NCI-H2029 (cell line): ENCODE measurements around the gene MAGEF1.

ENCODE experiments used
- DNase-seq: peaks from one replicate; lab custom pipeline; 2025; lab: John Stamatoyannopoulos, UW

Gene MAGEF1

GRCh38 chr3:184669578-184669977, 42.3 kb downstream of the MAGEF1 start:
- no peak for DNase-seq

- DNase-seq = peak; percentile 58
These were observed 45.4 kb downstream of the MAGEF1 start for GRCh38 chr3:184666442-184666841.

GRCh38 chr3:184665101-184665500, 46.8 kb downstream of the MAGEF1 start:
- DNase-seq = no peak

GRCh38 chr3:184663756-184664155, 48.1 kb downstream of the MAGEF1 start:
- DNase-seq = no peak

GRCh38 chr3:184663356-184663755, 48.5 kb downstream of the MAGEF1 start:
- DNase-seq = no peak

- DNase-seq = no peak
These were observed 49.7 kb downstream of the MAGEF1 start for GRCh38 chr3:184662187-184662586.

- DNase-seq = no peak
These were observed 50.9 kb downstream of the MAGEF1 start for GRCh38 chr3:184660931-184661330.
